ENCODE results near the gene CTXN3.
"Not testable (repeated sequence)": the region's sequence is repeated elsewhere in the genome, so short reads cannot be mapped to it uniquely, and the experiment has no call there.

The CTXN3 gene

GRCh38 chr5:127650649-127651048 is 1.8 kb downstream of the CTXN3 start:
- DNase-seq (ENCODE audit: low read depth in 3 of 3), result no peak

DNA sequence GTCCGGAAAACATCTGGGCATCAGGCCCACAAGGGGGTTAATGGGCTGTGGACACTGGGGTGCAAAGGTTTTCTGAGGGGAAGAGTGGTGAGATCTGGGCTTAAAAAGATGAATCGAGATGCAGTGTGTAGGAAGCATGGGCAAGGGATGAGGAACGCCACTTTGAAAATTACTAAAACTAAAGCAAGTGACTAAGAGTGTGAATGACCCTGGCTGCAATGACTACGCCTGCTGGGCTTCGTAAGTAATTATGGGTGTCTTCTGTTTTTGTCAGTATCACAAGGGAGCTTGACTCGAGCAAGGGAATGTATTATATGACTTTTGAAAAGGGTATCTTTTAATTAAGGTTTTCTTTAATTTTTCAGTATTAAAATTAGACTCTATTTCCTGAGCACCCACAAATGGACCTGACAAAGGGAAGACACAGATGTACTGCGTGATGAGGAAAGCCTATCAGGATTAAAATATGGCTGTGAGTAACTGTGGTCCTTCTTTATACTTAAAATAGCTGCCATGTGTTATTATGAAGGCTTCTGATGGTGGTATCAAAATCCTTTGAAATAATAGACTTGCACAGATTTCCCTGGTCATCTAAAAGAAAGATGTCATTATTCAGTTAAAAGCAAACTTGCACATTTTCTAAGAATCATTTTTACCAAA is 4.2 kb downstream of the CTXN3 start:
- no peak for DNase-seq (ENCODE audit: low read depth in 3 of 3)

DNA sequence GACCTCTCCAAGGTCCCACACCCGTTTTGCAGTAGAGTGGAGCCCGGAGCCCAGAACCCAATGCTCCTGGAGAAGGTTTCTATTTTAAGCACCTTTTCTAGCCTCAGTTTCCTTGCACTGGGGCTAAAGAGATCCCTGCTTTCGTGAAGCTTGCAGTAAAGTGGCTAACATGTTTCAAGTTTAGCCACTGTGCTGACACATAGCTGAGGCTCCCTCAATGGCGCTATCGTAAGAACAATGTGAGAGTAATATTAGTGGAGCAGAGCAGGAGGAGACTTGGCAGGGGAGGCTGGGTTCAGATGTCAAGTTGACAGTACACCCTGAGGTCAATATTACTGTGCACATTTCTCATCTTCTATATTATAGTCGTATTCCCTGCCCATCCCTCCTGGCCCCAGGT is 7.9 kb downstream of the CTXN3 start:
- DNase-seq (ENCODE audit: low read depth in 3 of 3), result no peak

DNA sequence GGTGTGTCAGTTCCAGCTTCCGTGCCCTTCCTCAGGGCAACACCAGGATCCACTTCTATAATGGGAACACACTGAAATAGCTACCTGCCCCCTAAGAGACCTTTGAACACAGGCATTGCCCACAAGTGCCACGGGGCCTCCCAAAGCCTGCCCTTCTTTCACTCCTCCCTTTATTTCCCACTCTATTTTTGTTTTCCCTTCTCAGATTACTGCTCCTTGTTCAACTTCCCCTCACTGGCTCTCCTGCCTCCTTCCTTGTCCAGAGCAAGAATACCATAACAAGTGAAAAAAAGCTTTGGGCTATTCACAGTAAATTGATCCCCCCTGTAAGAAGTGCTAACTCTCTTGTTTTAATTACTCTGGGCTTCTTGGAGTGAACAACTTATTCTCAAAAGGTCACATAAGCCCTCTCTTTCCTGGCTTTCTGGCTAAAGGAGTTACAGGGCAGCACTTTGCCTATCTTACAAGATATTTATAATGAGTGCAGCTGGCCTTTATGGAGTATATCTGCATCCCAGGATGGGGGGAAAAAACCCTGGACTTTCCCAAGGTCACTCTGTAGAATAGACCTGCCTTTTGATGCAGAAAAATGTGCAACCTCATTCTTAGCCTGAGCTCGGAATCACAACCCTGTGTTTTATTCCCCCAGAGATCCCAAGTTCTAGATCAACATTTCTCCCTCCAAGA is 11.3 kb downstream of the CTXN3 start:
- DNase-seq (ENCODE audit: low read depth in 3 of 3), result no peak

DNA sequence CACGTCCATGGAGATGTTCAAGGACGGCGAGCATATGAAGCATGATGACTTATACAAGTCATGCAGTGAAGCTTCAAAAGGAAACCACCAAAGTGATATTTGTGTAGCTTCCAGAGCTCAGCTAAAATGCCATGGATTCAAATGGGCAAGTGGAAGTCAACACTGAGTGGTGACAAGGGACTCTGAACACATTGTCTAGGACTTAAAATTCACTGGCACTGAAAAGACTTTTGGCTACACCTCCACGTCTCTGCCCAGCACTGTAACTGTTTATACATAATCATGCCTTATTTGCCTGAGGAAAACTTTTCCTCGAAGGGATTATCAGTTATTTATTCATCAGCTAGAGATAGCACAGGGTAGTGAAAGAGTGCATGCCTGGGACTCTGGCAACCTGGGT is 15.2 kb downstream of the CTXN3 start:
- no peak for DNase-seq (ENCODE audit: low read depth in 3 of 3)

- no peak for DNase-seq (ENCODE audit: low read depth in 3 of 3)
Measured at GRCh38 chr5:127665641-127666040, 16.8 kb downstream of the CTXN3 start.

DNA sequence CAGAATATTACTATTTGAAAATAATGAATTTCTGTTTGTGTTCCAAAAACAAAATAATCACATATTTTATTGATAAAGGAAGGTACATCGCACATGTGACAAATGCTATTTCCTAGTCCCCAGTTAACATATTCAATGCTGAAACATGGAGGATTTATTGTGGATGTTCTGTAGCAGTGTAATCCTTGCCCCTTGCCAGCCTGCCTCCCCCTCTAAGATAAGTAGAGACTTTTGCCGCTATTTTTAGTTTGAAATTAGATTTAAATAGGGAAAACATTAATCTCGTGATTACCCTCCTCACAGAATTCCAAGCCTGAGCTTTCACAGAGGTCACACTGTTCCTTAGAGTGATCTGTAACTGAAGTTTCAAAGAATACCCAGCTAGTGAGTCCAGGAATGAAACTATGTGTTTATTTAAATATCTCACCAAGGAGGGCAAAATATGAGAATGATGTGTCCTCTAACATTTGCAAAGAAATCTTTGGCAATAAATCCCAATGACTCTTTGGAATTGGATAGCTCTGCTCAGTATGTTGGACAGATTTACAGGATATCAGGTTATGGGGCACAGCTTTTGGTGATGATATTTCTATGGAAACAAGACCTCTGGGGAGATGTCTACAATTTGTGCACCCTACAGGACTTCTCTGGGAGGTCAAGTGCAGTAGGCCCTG is 17.3 kb downstream of the CTXN3 start:
- no peak for DNase-seq (ENCODE audit: low read depth in 3 of 3)

GRCh38 chr5:127667926-127668325 is 19.0 kb downstream of the CTXN3 start:
- no peak for DNase-seq (ENCODE audit: low read depth in 3 of 3)

GRCh38 chr5:127671218-127671617 is 22.3 kb downstream of the CTXN3 start:
- DNase-seq (ENCODE audit: low read depth in 3 of 3), result no peak

DNA sequence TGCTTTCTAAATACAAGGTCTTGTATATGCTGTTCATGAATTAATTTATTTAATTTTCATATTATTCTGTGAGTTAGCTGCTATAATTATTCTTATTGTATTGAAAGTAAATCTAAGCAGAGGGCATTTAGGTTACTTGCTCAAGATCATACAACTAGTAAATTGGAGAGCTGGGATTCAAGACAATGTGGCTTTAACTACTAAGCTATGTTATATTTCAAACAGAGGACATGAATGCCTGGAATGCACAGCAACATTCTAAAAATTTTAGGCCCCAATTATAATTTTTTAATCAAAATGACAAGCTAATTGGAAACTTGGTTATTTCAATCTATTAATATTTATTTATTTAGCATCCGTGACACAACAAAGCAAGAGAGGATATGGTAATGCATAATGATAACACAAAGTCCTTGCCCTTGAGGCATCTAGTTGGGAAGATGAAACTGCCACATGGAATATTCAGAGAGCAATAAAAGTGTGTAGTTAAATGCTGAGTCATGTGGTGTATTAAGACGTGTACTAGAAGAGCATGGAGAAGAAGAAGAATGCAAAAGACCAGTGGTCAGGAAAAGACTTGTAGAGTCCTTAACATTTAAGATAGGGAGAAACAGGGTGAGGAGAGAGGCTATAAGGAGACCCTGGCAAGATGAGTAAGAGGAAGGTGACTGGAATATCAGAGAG is 24.4 kb downstream of the CTXN3 start:
- no peak for DNase-seq (ENCODE audit: low read depth in 3 of 3)

DNA sequence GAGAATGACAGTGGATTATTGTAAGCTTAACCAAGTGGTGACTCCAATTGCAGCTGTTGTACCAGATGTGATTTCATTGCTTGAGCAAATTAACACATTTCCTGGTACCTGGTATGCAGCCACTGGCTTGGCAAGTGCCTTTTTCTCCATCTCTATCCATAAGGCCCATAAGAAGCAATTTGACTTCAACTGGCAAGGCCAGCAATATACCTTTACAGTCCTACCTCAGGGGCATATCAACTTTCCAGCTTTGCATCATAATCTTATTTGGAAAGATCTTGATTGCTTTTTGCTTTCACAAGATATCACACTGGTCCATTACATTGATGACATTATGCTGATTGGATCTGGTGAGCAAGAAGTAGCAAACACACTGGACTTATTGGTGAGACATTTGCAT is 28.1 kb downstream of the CTXN3 start:
- DNase-seq (ENCODE audit: low read depth in 3 of 3), result not testable (repeated sequence)

- not testable (repeated sequence) for DNase-seq (ENCODE audit: low read depth in 3 of 3)
Measured at GRCh38 chr5:127679691-127680330, 30.9 kb downstream of the CTXN3 start.

- no peak for DNase-seq (ENCODE audit: low read depth in 3 of 3)
Measured at GRCh38 chr5:127680595-127680994, 31.7 kb downstream of the CTXN3 start.

GRCh38 chr5:127683008-127683407 is 34.1 kb downstream of the CTXN3 start:
- no peak for DNase-seq (ENCODE audit: low read depth in 3 of 3)

DNA sequence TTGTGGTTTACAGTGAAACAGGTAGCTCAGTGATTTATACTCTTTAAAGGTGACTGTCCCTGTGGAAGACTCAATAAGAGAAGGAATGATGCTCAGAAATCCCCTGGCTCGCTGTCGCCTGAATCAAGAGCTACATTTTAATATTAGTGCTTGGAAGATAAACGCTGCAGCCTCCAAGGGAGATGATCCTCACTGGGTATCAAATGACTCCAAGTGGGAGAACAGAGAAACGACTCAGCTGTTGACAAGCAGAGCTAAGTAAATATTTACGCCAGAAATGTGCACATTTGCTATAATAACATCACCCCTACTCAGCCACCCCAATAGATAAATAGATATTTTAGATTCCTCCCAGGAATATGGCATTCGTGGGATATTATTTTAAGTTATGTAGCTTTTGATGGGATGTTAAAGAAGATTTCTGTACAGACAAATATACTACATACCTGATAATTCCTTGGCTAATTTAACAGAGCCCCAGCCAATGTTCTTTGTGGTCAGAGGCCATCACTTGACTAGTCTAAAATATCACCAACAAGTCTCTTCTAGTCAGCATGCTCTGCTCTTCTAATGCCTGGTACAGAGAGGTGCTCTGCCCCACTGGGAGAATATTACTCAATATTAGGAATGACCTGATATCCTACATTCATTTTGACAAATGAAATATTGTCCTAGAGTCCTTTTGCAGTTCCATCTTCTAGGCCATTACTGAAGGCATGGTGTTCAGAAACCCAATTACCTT is 36.0 kb downstream of the CTXN3 start:
- no peak for DNase-seq (ENCODE audit: low read depth in 3 of 3)

DNA sequence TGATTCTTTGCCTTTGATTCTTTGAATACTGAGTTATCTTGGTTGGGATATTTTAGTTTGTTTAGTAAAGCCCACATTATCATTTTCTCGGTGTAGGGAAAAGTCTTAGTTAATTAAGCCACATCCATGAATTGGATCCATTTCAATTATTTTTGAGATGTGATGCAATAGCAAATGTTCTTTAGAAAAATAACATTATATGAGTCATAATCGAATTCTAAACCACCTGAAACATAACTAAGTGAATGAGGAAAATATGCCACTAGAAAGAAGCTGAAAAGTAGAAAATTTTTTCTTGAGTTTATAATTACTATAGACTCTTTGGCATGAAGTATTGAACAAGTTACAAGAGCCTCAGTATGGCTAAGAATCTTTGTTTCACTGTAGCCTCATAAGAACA is 36.8 kb downstream of the CTXN3 start:
- no peak for DNase-seq (ENCODE audit: low read depth in 3 of 3)

- DNase-seq (ENCODE audit: low read depth in 3 of 3), result no peak
Measured at GRCh38 chr5:127686424-127686823, 37.5 kb downstream of the CTXN3 start.

GRCh38 chr5:127694518-127695171 is 45.8 kb downstream of the CTXN3 start:
- DNase-seq (ENCODE audit: low read depth in 3 of 3), result no peak

DNA sequence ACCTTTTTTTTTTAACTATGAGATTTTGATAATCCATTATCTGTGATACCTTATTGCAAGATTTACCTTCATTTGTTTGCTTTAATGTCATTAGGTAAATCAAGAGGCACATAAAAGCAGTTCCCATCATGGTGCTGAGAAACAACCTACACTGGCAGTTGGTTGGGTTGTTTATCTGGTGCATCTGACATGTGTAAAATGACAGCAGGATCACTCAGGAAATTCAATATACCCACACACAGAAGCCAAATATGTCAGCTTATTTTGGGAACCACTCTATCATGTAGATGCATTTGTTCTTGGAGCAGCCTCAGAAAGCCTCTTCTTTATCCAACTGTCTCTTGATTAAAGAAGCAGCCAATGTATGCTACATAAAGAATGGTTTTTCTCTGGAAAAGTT is 46.5 kb downstream of the CTXN3 start:
- DNase-seq (ENCODE audit: low read depth in 3 of 3), result no peak

DNA sequence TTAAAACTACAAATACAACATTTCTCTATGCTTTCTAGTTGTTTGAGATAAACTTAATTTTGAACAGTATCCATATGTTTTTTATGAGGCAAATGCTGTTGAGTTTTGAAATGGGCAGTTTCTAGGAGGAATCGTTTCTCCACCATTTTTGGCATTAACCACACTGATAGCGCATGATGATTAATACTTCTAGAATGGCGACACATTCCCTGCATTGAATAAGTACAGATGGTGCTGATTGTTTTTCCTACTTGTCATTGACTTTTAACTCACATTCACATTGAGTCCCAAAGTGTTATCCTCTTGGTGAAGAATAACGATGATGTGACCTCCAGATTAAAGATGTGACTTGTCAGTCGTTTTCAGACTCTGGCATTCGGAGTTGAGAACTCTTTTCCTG is 47.8 kb downstream of the CTXN3 start:
- DNase-seq (ENCODE audit: low read depth in 3 of 3), result no peak

Data from stimulated activated CD4-positive, alpha-beta T cell treated with anti-CD3 and anti-CD28 coated beads, TNF-alpha, amount 100 ng/mL, for 24 hours (primary cell).